Naive thymus-derived CD4-positive, alpha-beta T cell (primary cell): ENCODE results near the gene SLC25A17. TPM values are rescaled to one million over a fixed set of nuclear protein-coding genes. Genes with fewer than 3 reads are reported as not detected.

Source experiments
- ATAC-seq: fragments of 150-1000 bp; cut with Tn5 transposase; 2 replicates; pipeline ENCODE4 v1.10.0; 2021; ENCODE audit warnings: mild to moderate bottlenecking, moderate library complexity
- CTCF ChIA-PET: fragments of 350-600 bp; sonication (Branson Sonifier 250); formaldehyde crosslinking; loops from one replicate; lab custom pipeline; 2021; ENCODE audit warnings: antibody characterized with exemption; lab: Charles Lee
- POLR2A ChIA-PET: fragments of 350-600 bp; sonication (Branson Sonifier 250); formaldehyde crosslinking; loops from one replicate; lab custom pipeline; 2021; ENCODE audit warnings: antibody characterized with exemption, inconsistent platforms; lab: Charles Lee
- DNase-seq, 9 donors: peaks; one replicate each; pipeline versions ENCODE4 v3.0.0 to v3.0.0-alpha.2; 2020 to 2022; ENCODE audit warnings: mixed read lengths in 1 of 9
- H3K27ac ChIP-seq: one replicate; pipeline ENCODE4 v1.7.0; 2013; ENCODE audit warnings: mild to moderate bottlenecking, low read depth, low read length, moderate library complexity
- H3K27me3 ChIP-seq, 2 donors: one replicate each; pipeline ENCODE4 v1.7.0; 2013; ENCODE audit warnings: low read length in 2 of 2, mild to moderate bottlenecking in 2 of 2, moderate library complexity in 2 of 2; ENCODE audit not compliant: control insufficient read depth in 2 of 2, insufficient read depth in 2 of 2
- H3K36me3 ChIP-seq, 3 experiments: 1 replicate in 2 of 3; 2 replicates in 1 of 3; pipeline ENCODE4 v1.7.0; 2013; ENCODE audit warnings: low read length in 3 of 3, mild to moderate bottlenecking in 3 of 3, moderate library complexity in 1 of 3; ENCODE audit not compliant: insufficient read depth in 3 of 3, control insufficient read depth in 2 of 3
- H3K4me1 ChIP-seq, 2 donors: one replicate each; pipeline ENCODE4 v1.7.0; 2013; ENCODE audit warnings: low read length in 2 of 2, mild to moderate bottlenecking in 2 of 2, moderate library complexity in 1 of 2; ENCODE audit not compliant: control insufficient read depth in 2 of 2, insufficient read depth in 2 of 2
- H3K4me3 ChIP-seq: 2 replicates; pipeline ENCODE4 v1.7.0; 2013; ENCODE audit warnings: mild to moderate bottlenecking, low read length
- H3K9me3 ChIP-seq, 3 experiments: 1 replicate in 2 of 3; 2 replicates in 1 of 3; pipeline ENCODE4 v1.7.0; 2013; ENCODE audit warnings: low read length in 3 of 3; ENCODE audit not compliant: control insufficient read depth in 2 of 3
- H3K27ac Mint-ChIP-seq, 9 donors: one replicate each; pipeline ENCODE4 v1.8.0; 2020 to 2022; ENCODE audit warnings: mixed read lengths in 9 of 9, mild to moderate bottlenecking in 8 of 9, moderate library complexity in 5 of 9, inconsistent platforms in 2 of 9
- H3K27me3 Mint-ChIP-seq, 5 donors: one replicate each; pipeline ENCODE4 v1.8.0; 2021 to 2022; ENCODE audit warnings: mixed read lengths in 5 of 5, mild to moderate bottlenecking in 1 of 5
- H3K36me3 Mint-ChIP-seq, 5 donors: one replicate each; pipeline ENCODE4 v1.8.0; 2020 to 2022; ENCODE audit warnings: mixed read lengths in 5 of 5, mild to moderate bottlenecking in 3 of 5, inconsistent platforms in 1 of 5
- H3K4me1 Mint-ChIP-seq, 7 donors: one replicate each; pipeline ENCODE4 v1.8.0; 2020 to 2022; ENCODE audit warnings: mixed read lengths in 7 of 7, mild to moderate bottlenecking in 3 of 7, inconsistent platforms in 1 of 7
- H3K4me3 Mint-ChIP-seq, 10 donors: one replicate each; pipeline ENCODE4 v1.8.0; 2020 to 2022; ENCODE audit warnings: mild to moderate bottlenecking in 10 of 10, mixed read lengths in 10 of 10, moderate library complexity in 6 of 10, inconsistent platforms in 2 of 10
- H3K9me3 Mint-ChIP-seq, 11 donors: one replicate each; pipeline ENCODE4 v1.8.0; 2020 to 2022; ENCODE audit warnings: mixed read lengths in 11 of 11, mild to moderate bottlenecking in 4 of 11, inconsistent platforms in 1 of 11, moderate library complexity in 1 of 11
- intact Hi-C, 2 donors: fragments of 100-400 bp; cut with micrococcal nuclease; formaldehyde crosslinking; loops; one replicate each; pipeline ENCODE4 v1.15.1; 2023
- polyA plus RNA-seq, 2 donors: library from polyadenylated mRNA; unstranded; fragments of 300-500 nt; fragmentation: Illumina TruSeq; gene quantifications; one replicate each; pipeline ENCODE4 v1.2.3, GENCODE V29; 2021
- total RNA-seq, 6 experiments: library from RNA in 5 of 6; stranded (reverse) in 5 of 6; gene quantifications; 1 replicate in 5 of 6; 2 replicates in 1 of 6; pipeline ENCODE4 v1.2.3 and lab custom pipeline; 2021 to 2026

The SLC25A17 gene
- total and polyA plus RNA-seq, 7 experiments from 2014 or later: 6.8 to 24.9 (median 14.2) TPM

- peak overlapping the region; percentile 65 to 98 (median 95) for H3K27ac Mint-ChIP-seq
- peak overlapping the region; percentile 52 for H3K27ac ChIP-seq
- H3K36me3 ChIP-seq: no peaks in the 10 kb centered on the region
- ChIA-PET CTCF (interaction anchor here (1.0 kb wide), 2 partner anchors 49 to 50 kb away, joined by 3 to 6 read pairs; no protein-coding TSS in a partner anchor), POLR2A (interaction anchor here (0.5 to 1.9 kb wide), 3 partner anchors 18 to 49 kb away, joined by 6 to 7 read pairs (median 6); no protein-coding TSS in a partner anchor)
- no peaks in the 10 kb centered on the region for H3K9me3 Mint-ChIP-seq
- H3K4me3 ChIP-seq: no peak overlapping the region
- H3K4me1 Mint-ChIP-seq: peaks cover 25 to 50% (median 41%) of the 10 kb centered on the region in 7 donors
- intact Hi-C loops: loop anchor here in 1 of 2 donors (1.0 kb wide), 3 partner anchors 22 to 50 kb away; no protein-coding TSS in a partner anchor
- peaks cover 0 to 7% (median 0%) of the 10 kb centered on the region in 5 donors for H3K36me3 Mint-ChIP-seq
- peak overlapping the region in 9 of 10 donors; percentile 65 to 84 (median 74) for H3K4me3 Mint-ChIP-seq
- H3K4me1 ChIP-seq: peaks cover 32 to 49% of the 10 kb centered on the region in 2 donors
- H3K27me3 Mint-ChIP-seq: no peaks in the 10 kb centered on the region
- H3K27me3 ChIP-seq: no peaks in the 10 kb centered on the region
- no peaks in the 10 kb centered on the region for H3K9me3 ChIP-seq
- ATAC-seq (no peak), DNase-seq (no peak)
Measured at GRCh38 chr22:40732999-40733292, 86.2 kb downstream of the SLC25A17 start.

DNA sequence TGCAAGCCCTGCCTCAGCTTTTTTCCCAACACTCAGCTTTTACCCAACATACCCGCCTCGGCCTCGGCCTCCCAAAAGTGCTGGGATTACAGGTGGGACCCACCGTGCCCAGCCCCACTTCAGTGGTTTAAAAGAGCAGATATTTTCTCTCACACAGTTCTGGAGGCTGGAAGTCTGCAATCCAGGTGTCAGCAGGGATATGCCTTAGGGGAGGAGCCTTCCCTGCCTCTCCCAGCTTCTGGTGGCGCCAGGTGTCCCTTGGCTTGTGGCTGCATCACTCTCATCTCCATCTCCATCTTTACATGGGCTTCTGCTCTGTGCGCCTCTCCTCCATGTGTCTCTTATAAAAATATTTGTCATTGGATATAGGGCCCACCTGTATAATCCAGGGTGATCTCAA is 89.9 kb downstream of the SLC25A17 start:
- no peaks in the 10 kb centered on the region for H3K9me3 ChIP-seq
- DNase-seq (no peak), ATAC-seq (no peak)
- intact Hi-C loops: loop anchor here (2.0 to 5.0 kb wide), 2 partner anchors 47 to 90 kb away; partner anchors contain the start of gene SLC25A17 (in 1 of the 2)
- ChIA-PET CTCF (interaction anchor here (0.9 to 1.7 kb wide), 4 partner anchors 30 to 50 kb away, joined by 3 to 8 read pairs (median 5); partner anchors contain the start of gene MCHR1), POLR2A (interaction anchor here (0.8 to 3.0 kb wide), 12 partner anchors 11 to 1410 kb away, joined by 3 to 11 read pairs (median 4); partner anchors contain the start of gene RPL3)
- peak overlapping the region in 6 of 10 donors; percentile 16 to 75 (median 66) for H3K4me3 Mint-ChIP-seq
- no peak overlapping the region for H3K4me3 ChIP-seq
- H3K4me1 Mint-ChIP-seq: peaks cover 37 to 69% (median 57%) of the 10 kb centered on the region in 7 donors
- H3K36me3 ChIP-seq: no peaks in the 10 kb centered on the region
- peak overlapping the region; percentile 86 to 99 (median 98) for H3K27ac Mint-ChIP-seq
- H3K36me3 Mint-ChIP-seq: peaks cover 0 to 11% (median 0%) of the 10 kb centered on the region in 5 donors
- H3K27ac ChIP-seq: peak overlapping the region; percentile 80
- H3K9me3 Mint-ChIP-seq: no peaks in the 10 kb centered on the region
- H3K27me3 Mint-ChIP-seq: no peaks in the 10 kb centered on the region
- H3K4me1 ChIP-seq: peaks cover 42 to 62% of the 10 kb centered on the region in 2 donors
- H3K27me3 ChIP-seq: no peaks in the 10 kb centered on the region

- ChIA-PET POLR2A (interaction anchor here (0.6 to 3.0 kb wide), 14 partner anchors 10 to 1409 kb away, joined by 3 to 11 read pairs (median 4); partner anchors contain the start of gene RPL3), CTCF (interaction anchor here (0.9 to 1.7 kb wide), 7 partner anchors 10 to 49 kb away, joined by 3 to 8 read pairs (median 4); partner anchors contain the start of gene MCHR1)
- peak; percentile 29 to 87 (median 83) for DNase-seq
- Histone ChIP-seq H3K27me3 (no peaks in the 10 kb centered on the region), H3K4me3 (peak overlapping the region; percentile 40), H3K27ac (peak overlapping the region; percentile 80), H3K9me3 (no peaks in the 10 kb centered on the region), H3K4me1 (peaks cover 42 to 62% of the 10 kb centered on the region in 2 donors), H3K36me3 (no peaks in the 10 kb centered on the region)
- peaks cover 0 to 11% (median 0%) of the 10 kb centered on the region in 5 donors for H3K36me3 Mint-ChIP-seq
- ATAC-seq: peak; percentile 75
- peaks cover 37 to 66% (median 54%) of the 10 kb centered on the region in 7 donors for H3K4me1 Mint-ChIP-seq
- peak overlapping the region; percentile 86 to 99 (median 98) for H3K27ac Mint-ChIP-seq
- no peaks in the 10 kb centered on the region for H3K9me3 Mint-ChIP-seq
- peak overlapping the region; percentile 61 to 81 (median 67) for H3K4me3 Mint-ChIP-seq
- intact Hi-C loops: loop anchor here (1.0 to 5.0 kb wide), 4 partner anchors 17 to 90 kb away; partner anchors contain the start of gene SLC25A17 (in 1 of the 2)
- H3K27me3 Mint-ChIP-seq: peaks cover 0 to under 1% (median 0%) of the 10 kb centered on the region in 5 donors
Measured at GRCh38 chr22:40728731-40729189, 90.4 kb downstream of the SLC25A17 start.

- Histone ChIP-seq H3K9me3 (no peaks in the 10 kb centered on the region), H3K27ac (peak overlapping the region; percentile 80), H3K4me1 (peaks cover 42 to 61% of the 10 kb centered on the region in 2 donors), H3K4me3 (peak overlapping the region; percentile 40), H3K27me3 (no peaks in the 10 kb centered on the region), H3K36me3 (no peaks in the 10 kb centered on the region)
- H3K4me3 Mint-ChIP-seq: peak overlapping the region in 9 of 10 donors; percentile 64 to 81 (median 67)
- peak overlapping the region; percentile 86 to 99 (median 98) for H3K27ac Mint-ChIP-seq
- peaks cover 36 to 64% (median 52%) of the 10 kb centered on the region in 7 donors for H3K4me1 Mint-ChIP-seq
- H3K36me3 Mint-ChIP-seq: peaks cover 0 to 11% (median 0%) of the 10 kb centered on the region in 5 donors
- ATAC-seq (no peak), DNase-seq (peak in 1 of 9 donors; percentile 12)
- H3K9me3 Mint-ChIP-seq: no peaks in the 10 kb centered on the region
- ChIA-PET POLR2A (interaction anchor here (0.6 to 3.0 kb wide), 11 partner anchors 13 to 401 kb away, joined by 3 to 11 read pairs (median 5); no protein-coding TSS in a partner anchor), CTCF (interaction anchor here (0.9 to 1.7 kb wide), 6 partner anchors 10 to 48 kb away, joined by 3 to 8 read pairs (median 4); partner anchors contain the start of gene MCHR1)
- H3K27me3 Mint-ChIP-seq: peaks cover 0 to 7% (median 0%) of the 10 kb centered on the region in 5 donors
- intact Hi-C loops: loop anchor here (1.0 to 5.0 kb wide), 4 partner anchors 17 to 91 kb away; partner anchors contain the start of gene SLC25A17 (in 1 of the 2)
Measured at GRCh38 chr22:40727964-40728615, 91.1 kb downstream of the SLC25A17 start.

- Histone ChIP-seq H3K27me3 (no peaks in the 10 kb centered on the region), H3K36me3 (no peaks in the 10 kb centered on the region), H3K9me3 (no peaks in the 10 kb centered on the region), H3K27ac (peak overlapping the region; percentile 80), H3K4me1 (peaks cover 35 to 53% of the 10 kb centered on the region in 2 donors), H3K4me3 (peak overlapping the region; percentile 17)
- Mint-ChIP-seq H3K36me3 (peaks cover 0 to 11% (median 0%) of the 10 kb centered on the region in 5 donors), H3K27me3 (peaks cover 0 to 7% (median 0%) of the 10 kb centered on the region in 5 donors), H3K9me3 (no peaks in the 10 kb centered on the region), H3K27ac (peak overlapping the region; percentile 84 to 99 (median 95)), H3K4me1 (peaks cover 29 to 57% (median 44%) of the 10 kb centered on the region in 7 donors), H3K4me3 (peak overlapping the region; percentile 64 to 83 (median 70))
- DNase-seq (peak in 7 of 9 donors; percentile 29 to 50 (median 38)), ATAC-seq (peak; percentile 15)
- CTCF ChIA-PET: interaction anchor here (0.6 to 1.4 kb wide), 5 partner anchors 13 to 85 kb away, joined by 3 to 5 read pairs (median 3); no protein-coding TSS in a partner anchor
- intact Hi-C loops: loop anchor here in 1 of 2 donors (5.0 kb wide), 1 partner anchor 45 kb away; no protein-coding TSS in a partner anchor
- POLR2A ChIA-PET: interaction anchor here (0.6 to 3.0 kb wide), 6 partner anchors 12 to 203 kb away, joined by 3 to 11 read pairs (median 4); no protein-coding TSS in a partner anchor
Measured at GRCh38 chr22:40727070-40727963, 91.8 kb downstream of the SLC25A17 start.
